GM12878 (cell line): ENCODE measurements around the gene NR6A1. TPM values are rescaled to one million over a fixed set of nuclear protein-coding genes. Genes with fewer than 3 reads are reported as not detected.

Source experiments
- BMI1 ChIP-seq: fragments of 450-650 bp; IDR thresholded peaks from 2 replicates; pipeline ENCODE4 v1.6.1; 2016; ENCODE audit warnings: mild to moderate bottlenecking, moderate library complexity, borderline replicate concordance
- CHD2 ChIP-seq: IDR thresholded peaks from 2 replicates; pipeline ENCODE4 v1.6.1; 2011; ENCODE audit warnings: low read depth, low read length, improper control_type of control experiment, borderline replicate concordance
- E4F1 ChIP-seq: fragments of 450-650 bp; IDR thresholded peaks from 2 replicates; pipeline ENCODE4 v1.6.1; 2018; ENCODE audit warnings: borderline replicate concordance, mild to moderate bottlenecking; ENCODE audit not compliant: partially characterized antibody
- FOXK2 ChIP-seq: fragments of 450-650 bp; IDR thresholded peaks from 2 replicates; pipeline ENCODE4 v1.6.1; 2017; ENCODE audit warnings: mild to moderate bottlenecking, moderate library complexity
- IKZF2 ChIP-seq, 2 experiments: fragments of 450-650 bp; IDR thresholded peaks; 2 replicates each; pipeline ENCODE4 v1.6.1; 2017; ENCODE audit warnings: mild to moderate bottlenecking in 2 of 2, moderate library complexity in 2 of 2
- KAT2A ChIP-seq: conservative IDR thresholded peaks from 2 replicates; pipeline ENCODE4 v1.6.1; 2011; ENCODE audit warnings: low read depth, low read length; ENCODE audit not compliant: control insufficient read depth
- NFYB ChIP-seq: IDR thresholded peaks from 2 replicates; pipeline ENCODE4 v1.6.1; 2011; ENCODE audit warnings: low read depth, mild to moderate bottlenecking, low read length, improper control_type of control experiment, moderate library complexity; ENCODE audit not compliant: insufficient read depth
- NR2C1 ChIP-seq: fragments of 450-650 bp; IDR thresholded peaks from 2 replicates; pipeline ENCODE4 v1.6.1; 2017; ENCODE audit warnings: antibody characterized with exemption, mild to moderate bottlenecking, moderate library complexity
- PML ChIP-seq: IDR thresholded peaks from 2 replicates; pipeline ENCODE4 v1.6.1; 2012; ENCODE audit warnings: low read length, inconsistent platforms
- REST ChIP-seq: IDR thresholded peaks from 2 replicates; pipeline ENCODE4 v1.6.1; 2012; ENCODE audit warnings: mild to moderate bottlenecking, low read depth, low read length
- SIN3A ChIP-seq: IDR thresholded peaks from 2 replicates; pipeline ENCODE4 v1.6.1; 2012; ENCODE audit warnings: low read depth, low read length, improper control_type of control experiment
- SP1 ChIP-seq: IDR thresholded peaks from one replicate; pipeline ENCODE4 v1.6.1; 2011; ENCODE audit warnings: low read depth, low read length
- USF1 ChIP-seq: IDR thresholded peaks from 2 replicates; pipeline ENCODE4 v1.6.1; 2011; ENCODE audit warnings: borderline replicate concordance, low read depth, mild to moderate bottlenecking, moderate library complexity, mixed read lengths, low read length; ENCODE audit not compliant: insufficient read depth; ENCODE audit errors: extremely low read length
- ZBTB4 ChIP-seq: fragments of 450-650 bp; formaldehyde crosslinking; IDR thresholded peaks from 2 replicates; pipeline ENCODE4 v1.4.0; 2022; ENCODE audit warnings: mild to moderate bottlenecking, moderate library complexity
- ZNF384 ChIP-seq: IDR thresholded peaks from 2 replicates; pipeline ENCODE4 v1.6.1; 2012; ENCODE audit warnings: low read depth, mild to moderate bottlenecking, low read length, improper control_type of control experiment, borderline replicate concordance
- polyA plus RNA-seq, 11 experiments: library from polyadenylated mRNA; depleted of rRNA in 4 of 11; unstranded in 6 of 11; stranded (reverse) in 5 of 11; fragments of >200 nt; fragmentation: Nextera tagmentation in 4 of 11; fragmentation: Illumina TruSeq in 1 of 11; extraction: Ambion mirVana in 4 of 11; extraction: Trizol in 1 of 11; gene quantifications; 1 replicate in 1 of 11; 2 replicates in 10 of 11; pipeline versions ENCODE4 v1.2.1 to v1.2.3, GENCODE V29; 2011 to 2016; ENCODE audit warnings: inconsistent platforms in 2 of 11, missing spikeins in 2 of 11, low read depth in 1 of 11
- total RNA-seq, 4 experiments: library from RNA; depleted of rRNA in 3 of 4; stranded (reverse); fragments of >200 nt in 3 of 4; fragmentation: Illumina TruSeq in 1 of 4; extraction: Trizol in 1 of 4; gene quantifications; 2 replicates each; pipeline versions ENCODE4 v1.2.1 to v1.2.3, GENCODE V29; 2013 to 2021

NR6A1 gene
- total and polyA plus RNA-seq, 10 of the 15 experiments (the other 5 are each of a cell fraction or from before 2014, with no cell fraction given) = 1.2 to 9.2 (median 4.6) TPM

GRCh38 chr9:124621371-124622328 lies 149.5 kb downstream of the NR6A1 start (continued):
- TF ChIP-seq ZBTB4 (CRISPR knock-in tag) = no peak
- TF ChIP-seq NR2C1 = no peak
- TF ChIP-seq IKZF2 (IDR thresholded peaks at IDR 0.05) = peak in 1 of 2 experiments; percentile 4; a peak in 3 of 4 replicates
- peak; percentile 73 for TF ChIP-seq ZNF384
- no peak for TF ChIP-seq FOXK2
- TF ChIP-seq CHD2 = no peak
- no peak for TF ChIP-seq KAT2A
- TF ChIP-seq PML = no peak
- no peak for TF ChIP-seq NFYB
- TF ChIP-seq SIN3A = no peak
- TF ChIP-seq BMI1 = no peak
- no peak for TF ChIP-seq USF1
- no peak for TF ChIP-seq SP1
- TF ChIP-seq REST = no peak
- no peak for TF ChIP-seq E4F1
